ENCODE data around the gene DNAAF8.

DNA sequence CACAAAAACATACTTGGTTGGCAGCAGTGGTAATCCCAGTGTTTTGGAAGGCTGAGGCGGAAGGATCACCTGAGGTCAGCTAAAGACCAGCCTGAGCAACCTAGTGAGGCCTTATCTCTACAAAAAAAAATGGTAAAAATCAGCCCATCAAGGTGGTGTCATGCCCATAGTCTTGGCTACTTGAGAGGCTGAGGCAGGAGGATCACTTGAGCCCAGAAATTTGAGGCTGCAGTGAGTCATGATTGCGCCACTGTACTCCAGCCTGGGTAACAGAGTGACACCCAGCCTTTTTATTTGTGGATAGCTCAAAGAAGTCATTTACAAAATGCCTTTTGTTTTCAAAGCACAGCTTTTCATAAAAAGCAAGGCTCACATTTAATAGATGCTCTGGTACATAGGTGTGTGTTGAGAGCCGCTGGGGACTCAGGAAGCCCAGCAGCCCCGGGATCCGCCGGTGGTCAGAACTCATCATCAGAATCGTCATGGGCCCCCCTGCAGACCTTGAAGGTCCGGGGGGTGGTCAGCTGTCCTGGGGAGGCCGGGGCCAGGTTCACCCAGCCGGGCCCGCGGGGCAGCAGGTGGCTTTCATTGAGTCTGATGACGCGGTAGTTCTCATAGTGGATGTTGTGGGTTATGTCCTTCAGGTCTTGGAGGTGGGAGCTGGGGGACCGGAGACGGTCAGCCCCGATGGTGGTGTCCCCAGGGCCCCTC lies 43.2 kb downstream of the DNAAF8 start:
- TF ChIP-seq, protein P1, sequence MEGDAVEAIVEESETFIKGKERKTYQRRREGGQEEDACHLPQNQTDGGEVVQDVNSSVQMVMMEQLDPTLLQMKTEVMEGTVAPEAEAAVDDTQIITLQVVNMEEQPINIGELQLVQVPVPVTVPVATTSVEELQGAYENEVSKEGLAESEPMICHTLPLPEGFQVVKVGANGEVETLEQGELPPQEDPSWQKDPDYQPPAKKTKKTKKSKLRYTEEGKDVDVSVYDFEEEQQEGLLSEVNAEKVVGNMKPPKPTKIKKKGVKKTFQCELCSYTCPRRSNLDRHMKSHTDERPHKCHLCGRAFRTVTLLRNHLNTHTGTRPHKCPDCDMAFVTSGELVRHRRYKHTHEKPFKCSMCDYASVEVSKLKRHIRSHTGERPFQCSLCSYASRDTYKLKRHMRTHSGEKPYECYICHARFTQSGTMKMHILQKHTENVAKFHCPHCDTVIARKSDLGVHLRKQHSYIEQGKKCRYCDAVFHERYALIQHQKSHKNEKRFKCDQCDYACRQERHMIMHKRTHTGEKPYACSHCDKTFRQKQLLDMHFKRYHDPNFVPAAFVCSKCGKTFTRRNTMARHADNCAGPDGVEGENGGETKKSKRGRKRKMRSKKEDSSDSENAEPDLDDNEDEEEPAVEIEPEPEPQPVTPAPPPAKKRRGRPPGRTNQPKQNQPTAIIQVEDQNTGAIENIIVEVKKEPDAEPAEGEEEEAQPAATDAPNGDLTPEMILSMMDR (conservative IDR thresholded peaks at IDR 0.05; ENCODE audit: low read depth, low read length), result no peak
- TF ChIP-seq RFX5 (IDR thresholded peaks at IDR 0.05; ENCODE audit: low read depth, low read length) (no peak), POLR2A (IDR thresholded peaks at IDR 0.05; ENCODE audit: low read depth, low read length) (no peak)

All from IMR-90 (cell line).